HT1080 (cell line): Measurements from ENCODE around the gene DPP9. TPM values are rescaled to one million over a fixed set of nuclear protein-coding genes. Genes with fewer than 3 reads are reported as not detected.

ENCODE experiments used
- DNase-seq: peaks from one replicate; pipeline ENCODE4 v3.0.0-alpha.2; 2015; ENCODE audit warnings: low read depth
- total RNA-seq: library from RNA; depleted of rRNA; stranded (reverse); fragments of >200 nt; shearing (Covaris generic); gene quantifications from 2 replicates; pipeline ENCODE4 v1.2.3, GENCODE V29; 2014

The DPP9 gene
- total RNA-seq, 1 experiment from 2014 or later, result 53.1 TPM

DNA sequence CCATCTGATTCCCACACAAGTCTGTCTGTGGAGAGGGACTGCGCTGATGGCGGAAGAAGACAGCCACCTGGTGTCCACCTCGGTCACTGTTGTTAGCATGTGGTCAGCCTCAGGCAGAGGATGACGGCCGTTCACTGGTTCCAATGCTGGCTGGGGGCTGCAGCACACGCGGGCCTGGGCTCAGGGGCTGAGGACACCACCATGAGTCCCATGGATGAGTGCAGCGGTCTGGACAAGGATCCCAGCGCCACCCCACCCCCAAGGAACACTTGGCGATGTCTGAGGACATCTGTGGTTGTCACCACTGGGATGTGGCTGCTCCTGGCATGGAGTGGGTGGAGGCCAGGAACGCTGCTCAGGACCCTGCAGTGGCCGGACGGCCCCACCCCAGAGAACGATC is 10.9 kb downstream of the DPP9 start:
- no peak for DNase-seq

DNA sequence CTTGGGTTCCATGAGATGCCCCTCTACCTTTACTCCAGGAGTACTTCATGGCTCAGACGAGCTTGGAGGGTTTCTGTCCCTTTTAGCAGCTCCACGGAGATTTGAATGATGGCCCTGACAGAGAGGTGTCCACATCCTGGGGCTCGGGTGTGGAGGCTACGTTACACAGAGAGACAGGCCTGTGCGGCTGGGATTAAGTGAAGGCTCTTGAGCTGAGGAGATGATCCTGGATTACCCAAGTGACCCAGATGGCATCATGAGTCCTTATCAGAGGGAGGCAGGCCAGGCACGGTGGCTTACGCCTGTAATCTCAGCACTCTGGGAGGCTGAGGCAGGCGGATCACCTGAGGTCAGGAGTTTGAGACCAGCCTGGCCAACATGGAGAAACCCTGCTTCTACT is 12.4 kb downstream of the DPP9 start:
- no peak for DNase-seq

DNA sequence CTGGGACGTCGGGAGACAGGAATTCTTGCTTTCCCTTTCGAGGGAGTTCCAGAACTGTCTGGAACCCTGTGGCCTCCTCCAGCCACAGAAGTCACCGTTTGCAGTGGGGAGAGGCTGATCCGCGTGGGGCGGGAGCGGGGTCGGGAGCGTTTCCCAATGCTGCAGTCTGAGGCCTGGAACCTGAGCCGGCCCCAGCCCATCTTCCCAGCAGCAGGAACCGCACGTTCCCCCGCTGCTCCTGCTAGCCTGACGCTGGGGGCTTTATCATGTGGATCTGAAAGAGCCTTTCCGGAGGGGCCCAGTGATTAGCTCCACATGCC is 13.4 kb downstream of the DPP9 start:
- DNase-seq, result no peak

DNA sequence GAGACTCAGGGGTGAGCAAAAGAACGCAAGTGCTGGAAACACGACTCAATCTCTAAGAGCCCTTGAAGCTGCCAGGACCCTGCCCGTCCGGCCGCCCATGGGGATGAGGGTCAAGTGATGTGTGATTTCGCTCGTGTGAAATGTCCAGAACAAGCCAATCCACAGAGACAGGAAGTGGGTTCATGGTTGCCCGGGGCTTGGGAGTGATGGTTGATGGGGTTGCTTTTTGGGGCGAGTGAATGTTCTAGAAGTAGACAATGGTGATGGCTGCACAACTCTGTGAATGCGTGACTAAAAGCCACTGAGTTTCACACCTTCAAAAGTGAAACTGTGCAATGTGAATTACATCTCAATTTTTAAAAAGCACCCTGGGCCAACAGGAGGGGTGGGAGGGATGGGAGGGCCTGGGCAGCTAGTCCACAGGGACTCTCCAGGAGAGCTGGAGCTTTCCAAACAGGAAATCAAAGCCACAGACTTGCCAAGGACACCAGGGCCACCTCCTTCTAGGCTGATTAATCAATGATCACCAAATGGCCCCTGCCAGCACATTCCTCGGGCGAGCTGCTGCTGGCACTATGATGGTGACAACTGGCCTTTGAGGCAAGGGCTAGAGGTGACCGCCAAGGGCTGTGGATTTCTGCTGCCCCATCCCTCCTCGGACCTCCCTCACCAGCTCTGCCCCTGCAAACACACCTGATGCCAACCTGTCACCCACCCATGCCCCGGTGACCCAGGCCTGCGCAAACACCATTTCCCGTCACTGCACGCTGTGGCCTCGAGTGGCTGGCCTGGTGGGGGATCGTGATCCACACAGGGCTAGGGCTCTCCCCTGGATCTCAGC is 14.0 kb downstream of the DPP9 start:
- no peak for DNase-seq

DNA sequence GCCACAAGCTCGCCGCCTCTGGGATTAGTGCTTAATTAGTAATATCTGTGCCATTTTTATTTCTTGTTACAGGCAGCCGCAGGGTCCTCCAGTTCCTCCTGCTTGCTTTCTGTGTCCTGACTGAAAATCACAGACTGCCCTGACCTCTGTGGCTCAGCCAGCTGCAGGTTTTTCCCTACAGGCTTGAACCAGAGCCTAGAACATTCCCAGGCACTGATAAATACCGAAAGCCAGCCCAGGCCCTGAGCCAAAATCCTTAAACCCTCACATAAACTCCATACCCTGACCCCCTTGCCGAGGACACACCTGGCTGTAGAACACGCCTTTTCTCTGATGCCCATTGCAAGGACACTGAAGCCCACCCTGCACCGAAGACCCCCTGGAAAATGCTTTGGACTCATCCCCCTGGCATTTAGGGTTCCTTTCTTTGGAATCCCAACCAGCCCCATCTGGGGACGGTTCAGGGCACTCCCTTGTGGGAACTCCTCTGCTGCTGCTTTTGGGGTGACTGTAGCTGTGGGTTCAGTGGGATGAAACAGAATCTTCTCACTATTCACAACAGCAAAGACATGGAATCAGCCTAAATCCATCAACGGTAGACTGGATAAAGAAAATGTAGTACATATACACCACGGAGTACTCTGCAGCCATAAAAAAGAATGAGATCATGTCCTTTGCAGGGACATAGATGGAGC is 15.5 kb downstream of the DPP9 start:
- no peak for DNase-seq

DNA sequence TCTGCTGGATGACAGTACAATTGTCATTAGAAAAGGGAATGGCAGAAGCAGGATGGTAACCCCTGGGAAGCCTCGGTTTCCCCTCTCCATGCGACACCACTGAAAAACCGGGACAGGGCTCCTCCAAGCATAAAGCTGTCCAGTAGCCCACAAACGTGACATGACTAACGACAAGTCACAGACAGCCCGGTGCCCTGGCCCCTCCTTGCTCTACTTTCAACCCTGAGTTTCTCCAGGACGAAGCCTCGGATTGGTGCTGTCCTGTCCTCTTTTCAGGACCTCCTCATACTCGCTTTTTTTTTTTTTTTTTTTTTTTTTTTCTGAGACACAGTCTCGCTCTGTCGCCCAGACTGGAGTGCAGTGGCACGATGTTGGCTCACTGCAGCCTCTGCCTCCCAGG is 16.3 kb downstream of the DPP9 start:
- no peak for DNase-seq

DNA sequence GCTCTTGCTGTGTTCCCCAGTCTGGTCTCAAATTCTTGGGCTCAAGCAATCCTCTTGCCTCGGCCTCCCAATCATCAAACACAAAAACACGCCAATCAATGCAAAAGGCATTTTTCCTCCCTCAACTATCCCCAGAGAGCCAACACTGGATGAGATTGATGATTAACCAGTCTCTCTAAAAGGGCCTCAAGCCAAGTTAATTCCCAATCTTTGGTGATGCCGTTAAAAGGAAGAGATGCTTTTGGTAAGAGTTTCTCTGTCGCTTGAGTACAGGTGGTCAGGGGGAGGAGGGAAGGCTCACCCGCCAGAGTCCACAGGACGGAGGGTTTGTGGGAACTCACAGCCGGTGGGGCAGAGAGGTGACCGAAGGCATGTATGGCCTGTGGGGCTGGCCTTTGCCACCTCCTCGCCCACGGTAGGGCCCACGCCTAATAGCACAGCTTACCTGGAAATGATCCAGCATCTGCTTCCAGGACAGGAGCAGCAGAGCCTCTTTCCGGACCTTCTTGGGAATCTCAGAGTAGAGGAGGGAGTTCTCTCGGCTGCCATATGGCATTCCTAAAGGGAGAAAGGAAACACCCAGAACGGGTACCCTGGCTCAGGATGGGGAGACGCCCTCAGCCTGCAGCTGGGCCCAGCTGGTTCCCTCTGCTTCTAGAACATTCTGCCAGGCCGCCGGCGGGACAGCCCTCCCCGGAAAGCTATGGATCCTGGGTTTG is 18.1 kb downstream of the DPP9 start:
- no peak for DNase-seq

DNA sequence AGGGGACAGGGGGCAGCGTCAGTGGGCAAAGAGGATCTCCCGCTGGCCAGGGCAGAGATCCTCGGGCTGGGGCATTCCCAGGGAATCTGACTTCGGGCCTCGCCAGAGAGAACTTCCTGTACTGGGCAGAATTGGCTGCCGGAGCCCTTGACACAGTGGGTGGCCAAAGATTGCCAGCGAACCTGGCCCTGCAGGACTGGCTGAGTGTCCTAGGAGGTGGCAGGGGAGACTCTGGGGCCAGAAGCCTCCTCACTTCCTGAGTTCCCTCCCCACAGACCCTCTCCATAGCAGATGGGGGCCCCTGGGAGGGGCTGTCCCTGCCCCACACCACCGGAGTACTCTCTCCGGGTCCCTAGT is 19.3 kb downstream of the DPP9 start:
- no peak for DNase-seq

DNA sequence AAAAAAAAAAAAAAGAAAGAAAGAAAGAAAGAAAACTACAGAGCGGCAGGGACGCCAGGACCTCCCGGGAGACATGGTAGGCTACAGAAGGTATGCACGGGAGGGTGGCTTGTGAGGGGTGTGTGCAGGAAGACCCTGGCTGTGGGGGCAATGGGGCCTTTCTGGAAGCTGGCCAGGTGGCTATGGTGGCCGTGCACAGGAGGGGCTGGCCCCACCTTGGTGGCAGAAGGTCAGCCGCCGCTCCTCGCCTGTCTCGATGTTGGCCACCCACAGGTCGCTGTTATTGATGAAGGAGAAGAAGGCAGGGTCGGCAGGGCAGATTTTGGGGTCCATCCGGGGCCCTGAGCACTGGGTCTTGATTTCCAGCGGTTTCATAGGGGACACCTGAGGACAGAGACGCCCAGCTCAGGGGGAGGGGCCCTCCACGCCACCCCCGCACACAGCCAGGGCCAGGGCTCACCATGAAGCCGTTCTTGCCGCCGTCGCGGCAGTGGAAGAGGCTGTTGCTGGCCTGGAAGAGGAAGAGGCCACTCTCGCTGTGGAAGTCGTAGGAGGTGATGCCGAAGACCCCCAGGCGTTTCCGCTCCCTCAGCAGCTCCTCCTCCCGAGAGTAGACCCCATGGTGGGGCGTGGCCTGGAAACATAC is 19.8 kb downstream of the DPP9 start:
- DNase-seq, result no peak

DNA sequence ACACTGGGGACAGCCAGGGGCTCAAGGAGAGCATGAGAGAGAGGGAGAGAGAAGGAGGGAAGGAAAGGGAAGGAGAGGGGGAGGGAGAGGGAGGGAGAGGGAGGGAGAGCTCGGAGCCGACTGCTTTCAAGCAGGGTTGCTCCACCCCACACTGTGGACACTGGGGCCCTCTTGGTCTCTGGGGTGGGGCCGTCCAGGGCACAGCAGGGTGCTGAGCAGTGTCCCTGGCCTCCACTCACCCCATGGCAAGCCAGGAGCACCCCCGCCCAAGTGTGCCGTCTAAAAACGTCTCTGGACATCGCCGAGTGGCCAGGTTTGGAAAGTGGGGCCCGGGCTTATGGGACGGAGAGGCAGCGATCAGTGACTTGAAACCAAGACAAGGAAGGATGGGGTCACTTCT is 20.9 kb downstream of the DPP9 start:
- DNase-seq, result no peak

DNA sequence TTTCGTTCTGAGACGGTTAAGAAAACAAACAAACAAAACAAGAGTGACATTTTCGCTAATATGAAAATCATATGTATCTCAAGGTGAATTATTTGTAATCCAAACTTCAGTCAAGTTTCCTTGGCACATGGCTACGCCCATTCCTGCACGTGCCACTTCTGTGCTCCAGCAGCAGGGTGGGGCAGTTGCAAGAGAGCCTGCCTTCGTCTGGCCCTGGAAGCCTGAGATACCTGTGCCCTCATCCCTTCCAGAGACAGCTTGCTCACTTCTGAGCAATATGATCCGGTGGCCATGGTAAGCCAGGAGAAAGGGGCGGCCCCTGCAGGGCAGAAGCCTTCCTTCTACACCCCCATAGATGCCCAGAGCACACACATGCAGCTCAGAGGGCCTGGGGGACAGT is 22.1 kb downstream of the DPP9 start:
- DNase-seq, result no peak

DNA sequence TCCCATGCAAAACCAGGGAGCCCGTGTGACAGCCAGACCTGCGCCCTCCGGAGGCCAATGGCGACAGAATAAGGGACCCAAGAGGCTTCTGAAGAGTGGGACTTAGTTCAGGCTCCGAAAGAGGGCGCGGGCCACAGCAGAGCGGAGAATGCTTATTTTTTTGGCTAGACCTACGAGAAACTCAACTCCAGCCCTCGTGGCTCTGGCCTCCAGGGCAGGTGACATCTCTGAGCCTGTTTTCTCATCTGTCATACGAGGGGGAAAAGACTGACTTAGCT is 23.0 kb downstream of the DPP9 start:
- DNase-seq, result no peak

DNA sequence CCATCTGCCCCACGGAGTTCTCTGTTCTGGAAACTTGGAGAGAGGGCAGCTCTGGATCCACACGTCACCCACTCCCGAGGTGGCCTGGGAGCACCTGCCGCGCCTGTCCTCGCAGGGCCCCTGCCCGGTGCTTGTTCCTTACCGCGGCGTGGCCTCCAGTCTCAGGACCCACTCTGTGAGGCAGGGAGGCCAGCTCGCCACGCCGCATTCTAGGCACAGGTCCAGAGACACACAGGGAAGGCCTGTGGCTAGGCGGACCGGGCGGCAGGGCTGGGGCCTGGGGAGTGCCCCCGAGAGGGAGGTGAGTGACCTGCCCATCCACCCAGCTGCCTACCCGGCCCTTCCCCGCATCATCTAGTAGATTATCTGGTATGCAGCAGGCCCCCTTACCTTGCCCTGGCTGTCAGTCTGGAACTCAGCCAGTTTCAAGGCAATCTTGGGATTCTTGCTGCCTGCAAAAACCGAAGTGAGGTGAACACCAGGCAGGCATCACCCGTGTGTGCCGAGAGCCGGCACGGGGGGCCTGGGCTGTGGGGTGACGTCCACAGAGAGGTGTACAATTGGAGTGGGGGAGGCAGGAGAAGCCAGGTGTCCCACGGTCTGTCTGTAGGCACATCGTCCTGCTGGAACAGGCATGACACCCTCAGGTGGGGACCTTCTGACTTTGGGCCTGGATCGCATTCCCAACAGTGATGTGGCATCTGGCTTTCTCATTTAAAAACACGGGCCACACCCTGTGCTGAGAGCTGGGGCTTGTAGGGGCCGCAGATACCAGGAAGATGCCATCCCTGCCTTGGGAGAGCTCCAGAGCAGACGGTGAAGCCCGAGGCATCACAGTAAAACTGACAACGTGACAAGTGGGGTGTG is 23.6 kb downstream of the DPP9 start:
- DNase-seq, result no peak

DNA sequence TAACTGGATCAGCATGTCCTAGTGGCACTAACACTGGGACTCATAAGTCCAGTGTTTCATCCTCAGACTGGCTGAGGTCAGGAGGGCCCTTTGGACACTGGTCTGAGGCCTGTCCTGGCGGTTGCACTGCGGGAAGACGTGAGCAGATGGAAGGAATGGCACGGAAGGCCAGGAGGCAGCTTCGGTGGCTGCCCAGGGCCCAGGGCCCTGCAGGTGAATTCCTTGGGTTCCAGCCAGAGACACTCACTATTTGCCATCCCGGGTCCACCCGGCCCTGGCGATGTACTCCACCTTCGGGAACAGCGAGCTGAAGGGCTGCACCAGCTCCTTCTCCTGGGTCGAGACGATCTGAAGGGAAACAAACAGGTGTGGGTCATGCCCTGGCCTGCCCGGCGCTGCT is 26.3 kb downstream of the DPP9 start:
- no peak for DNase-seq

DNA sequence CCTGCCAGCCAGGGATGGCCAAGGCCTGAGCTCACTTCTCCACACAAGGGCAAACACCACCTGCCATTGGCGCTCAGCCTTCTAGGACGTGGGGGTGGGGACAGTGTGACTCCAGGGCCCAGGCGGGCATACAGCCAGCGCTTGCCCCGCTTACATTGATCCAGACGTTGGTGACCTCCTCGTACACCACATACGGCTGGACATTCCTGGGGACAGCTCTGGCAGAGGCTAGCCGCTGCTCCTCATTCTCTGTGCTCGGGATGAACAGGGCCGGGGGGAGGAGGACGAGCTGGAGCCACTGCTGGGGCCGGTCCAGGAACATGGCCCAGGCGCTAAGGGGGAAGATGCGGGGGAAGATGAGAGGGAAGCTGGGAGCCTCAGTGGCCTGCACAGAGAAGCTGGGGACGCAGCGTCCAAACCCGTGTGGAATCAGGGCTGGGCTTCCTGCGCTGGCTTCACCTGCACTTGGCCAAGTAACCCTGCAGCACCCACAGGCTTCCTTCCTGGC is 28.4 kb downstream of the DPP9 start:
- DNase-seq, result no peak

DNA sequence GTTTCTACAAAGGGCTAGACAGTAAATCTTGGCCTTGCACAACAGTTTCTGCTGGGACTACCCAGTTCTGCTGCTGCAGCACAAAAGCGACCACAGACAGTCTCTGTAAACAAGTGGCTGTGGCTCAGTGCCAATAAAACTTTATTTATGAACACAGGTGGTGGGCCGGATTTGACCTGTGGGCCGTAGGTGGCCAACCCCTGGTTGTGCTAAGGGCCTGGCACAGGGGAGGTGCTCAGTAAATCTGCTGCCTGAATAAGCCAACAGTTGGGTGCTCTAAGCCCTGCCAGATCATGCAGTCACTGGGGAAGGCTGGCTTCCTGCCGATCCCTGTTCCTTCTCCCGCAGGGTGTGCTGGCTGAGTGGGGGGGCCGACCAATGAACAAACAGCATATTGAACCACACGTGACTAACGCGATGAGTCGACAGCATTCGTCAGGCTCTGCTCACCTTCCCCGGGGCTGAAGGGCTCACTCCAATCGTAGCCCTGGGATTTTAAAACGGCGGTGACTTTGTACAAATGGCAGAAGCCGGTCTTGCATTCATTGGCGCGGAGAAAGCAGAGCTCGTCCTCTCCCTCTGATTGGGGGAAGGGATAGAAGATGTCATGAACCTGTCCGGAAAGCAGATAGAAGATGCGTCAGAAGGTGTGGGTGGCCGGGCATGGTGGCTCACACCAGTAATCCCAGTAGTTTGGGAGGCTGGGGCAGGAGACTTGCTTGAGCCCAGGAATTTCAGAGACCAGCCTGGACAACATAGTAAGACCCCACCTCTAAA is 29.2 kb downstream of the DPP9 start:
- DNase-seq, result peak; percentile 96

DNA sequence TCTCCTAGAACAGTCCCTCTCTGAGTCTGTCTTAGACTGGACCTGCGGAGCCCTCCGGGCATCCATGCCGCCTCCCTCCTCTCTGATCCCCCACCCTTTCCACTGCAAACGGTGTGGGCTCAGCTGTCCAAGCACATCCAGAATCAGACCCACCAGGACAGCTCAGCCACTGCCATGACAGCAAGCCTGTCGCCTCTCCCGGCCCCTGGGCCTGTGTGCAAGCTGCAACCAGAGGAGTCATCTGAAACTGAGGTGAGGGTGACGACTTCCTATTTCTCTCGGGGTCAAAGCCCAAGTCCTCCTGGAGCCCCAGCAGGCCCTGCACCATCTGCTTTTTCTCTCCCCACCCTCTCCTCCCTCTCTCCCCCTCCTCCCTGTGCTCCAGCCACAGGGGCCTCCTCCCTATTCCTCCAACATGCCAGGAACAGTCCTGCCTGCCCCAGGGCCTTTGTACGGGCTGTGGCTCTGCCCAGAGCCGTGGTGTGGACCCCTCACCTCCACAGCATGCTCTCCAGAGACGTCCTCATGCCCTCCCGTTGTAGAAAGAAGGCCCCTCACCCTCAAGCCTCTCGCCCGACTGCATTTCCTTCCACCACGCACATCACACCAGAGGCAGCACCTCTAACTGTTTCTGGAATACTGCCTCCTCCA is 30.0 kb downstream of the DPP9 start:
- no peak for DNase-seq

DNA sequence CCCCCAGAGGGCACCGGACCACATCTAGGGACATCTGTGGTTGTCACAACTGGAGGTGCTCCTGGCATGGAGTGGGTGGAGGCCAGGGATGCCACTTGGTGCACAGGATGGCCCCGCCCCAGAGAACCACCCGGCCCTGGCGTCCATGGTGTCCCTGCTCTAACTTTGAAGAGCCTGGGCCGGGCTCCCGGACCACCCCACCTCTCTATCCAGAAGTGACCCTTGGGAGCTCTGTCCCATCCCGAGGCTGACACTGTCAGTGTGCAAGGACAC is 30.6 kb downstream of the DPP9 start:
- no peak for DNase-seq

DNA sequence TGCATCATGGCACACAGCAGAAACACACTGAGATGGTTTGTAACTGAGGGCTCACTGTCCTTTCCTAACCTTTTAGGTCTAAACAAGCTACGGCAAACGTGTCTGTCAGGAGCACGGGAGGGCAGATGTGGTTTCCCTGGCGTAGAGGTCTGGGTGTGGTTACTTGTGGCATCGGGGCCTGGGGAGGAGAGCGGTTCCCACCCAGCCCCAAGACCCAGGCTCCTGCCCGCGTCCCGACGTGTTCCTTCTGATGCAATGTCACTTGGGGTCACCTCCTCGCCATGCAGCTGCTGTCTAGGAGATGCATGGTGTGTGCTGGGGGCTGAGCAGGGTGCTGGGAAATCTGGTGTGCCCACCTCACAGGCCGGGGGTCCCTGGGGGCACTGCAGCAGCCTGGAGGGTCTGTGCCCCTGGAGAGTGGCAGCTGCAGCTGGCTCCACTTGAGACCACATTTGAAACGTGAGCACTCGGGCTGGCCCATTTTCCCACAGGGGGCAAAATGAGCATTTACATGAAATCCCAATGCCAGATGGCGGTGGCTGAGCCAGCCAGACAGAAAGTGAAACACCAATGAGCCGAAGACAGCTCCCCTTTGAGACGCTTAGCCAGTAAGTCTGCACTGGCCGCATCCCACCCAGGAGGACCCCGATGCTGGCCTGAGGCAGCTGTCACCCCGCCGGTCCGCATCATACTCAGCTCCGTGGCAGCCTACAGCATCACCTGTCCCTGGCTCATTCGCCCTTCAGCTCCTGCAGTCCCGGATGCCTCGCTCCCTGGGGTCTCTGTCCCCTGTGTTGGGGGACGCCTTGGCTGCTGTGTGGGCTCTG is 31.2 kb downstream of the DPP9 start:
- DNase-seq, result no peak
